Measurements from ENCODE around the gene MYOM1.

The MYOM1 gene

DNA sequence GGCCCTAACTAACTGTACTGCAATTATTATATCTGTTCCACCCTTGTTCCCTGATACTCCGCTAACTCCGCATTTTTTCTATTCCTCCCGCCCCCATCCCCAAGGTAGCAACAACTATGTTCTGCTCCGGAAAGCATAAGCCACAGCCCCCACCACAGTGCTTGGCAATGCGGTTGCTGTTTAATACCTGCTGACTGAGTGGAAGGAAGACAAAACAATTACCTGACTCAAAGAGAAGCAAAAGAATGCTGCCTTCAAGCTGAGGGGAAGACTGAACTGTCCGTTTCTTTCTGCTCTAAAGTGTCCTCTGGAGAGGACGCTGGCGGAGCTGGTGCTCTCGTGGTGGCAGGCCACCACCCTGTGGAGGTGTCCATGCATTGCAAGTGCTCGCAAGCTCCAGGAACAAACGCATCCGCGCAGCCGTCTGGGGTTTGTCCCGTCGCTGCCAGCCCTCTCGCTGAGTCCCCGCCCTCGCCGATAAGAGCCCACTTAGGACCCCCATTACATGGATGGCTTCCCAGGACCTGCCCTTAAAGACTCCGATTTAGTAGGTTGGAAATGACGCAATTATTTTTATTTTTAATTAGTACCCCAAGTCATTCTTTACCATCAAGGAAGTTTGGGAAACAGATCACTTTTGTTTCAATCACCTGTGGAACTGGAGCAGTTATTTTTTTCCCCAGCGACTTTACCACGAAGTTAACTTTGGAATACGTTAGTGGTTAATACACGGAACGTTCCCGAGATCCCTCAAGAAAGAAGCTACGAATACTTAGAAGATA, 26.3 kb upstream of the MYOM1 start:
- TF ChIP-seq, protein P1, sequence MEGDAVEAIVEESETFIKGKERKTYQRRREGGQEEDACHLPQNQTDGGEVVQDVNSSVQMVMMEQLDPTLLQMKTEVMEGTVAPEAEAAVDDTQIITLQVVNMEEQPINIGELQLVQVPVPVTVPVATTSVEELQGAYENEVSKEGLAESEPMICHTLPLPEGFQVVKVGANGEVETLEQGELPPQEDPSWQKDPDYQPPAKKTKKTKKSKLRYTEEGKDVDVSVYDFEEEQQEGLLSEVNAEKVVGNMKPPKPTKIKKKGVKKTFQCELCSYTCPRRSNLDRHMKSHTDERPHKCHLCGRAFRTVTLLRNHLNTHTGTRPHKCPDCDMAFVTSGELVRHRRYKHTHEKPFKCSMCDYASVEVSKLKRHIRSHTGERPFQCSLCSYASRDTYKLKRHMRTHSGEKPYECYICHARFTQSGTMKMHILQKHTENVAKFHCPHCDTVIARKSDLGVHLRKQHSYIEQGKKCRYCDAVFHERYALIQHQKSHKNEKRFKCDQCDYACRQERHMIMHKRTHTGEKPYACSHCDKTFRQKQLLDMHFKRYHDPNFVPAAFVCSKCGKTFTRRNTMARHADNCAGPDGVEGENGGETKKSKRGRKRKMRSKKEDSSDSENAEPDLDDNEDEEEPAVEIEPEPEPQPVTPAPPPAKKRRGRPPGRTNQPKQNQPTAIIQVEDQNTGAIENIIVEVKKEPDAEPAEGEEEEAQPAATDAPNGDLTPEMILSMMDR (IDR thresholded peaks at IDR 0.05; ENCODE audit: control insufficient read depth, extremely low read depth, insufficient read depth): peak; percentile 96
- H3K4me3 ChIP-seq (ENCODE audit: low read depth, low read length): peak overlapping the region; percentile 71
- DNase-seq (ENCODE audit: low read depth): peak; percentile 69

DNA sequence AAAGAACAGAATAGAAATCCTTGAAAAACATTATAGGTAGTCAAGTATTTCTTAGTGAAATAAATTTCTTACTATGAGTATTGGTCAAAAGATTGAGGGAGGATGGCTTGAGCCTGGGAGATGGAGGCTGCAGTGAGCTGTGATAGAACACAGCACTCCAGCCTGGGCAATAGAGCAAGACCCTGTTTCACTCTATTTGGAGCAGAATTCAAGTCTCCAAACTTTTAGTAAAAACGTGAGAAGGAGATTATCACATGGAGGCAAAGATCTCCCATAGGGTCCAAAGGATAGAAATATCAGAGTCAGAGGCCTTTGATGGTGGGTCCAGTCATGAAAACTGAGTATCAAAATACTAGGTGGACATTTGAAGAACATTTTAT, 25.4 kb upstream of the MYOM1 start:
- DNase-seq (ENCODE audit: low read depth): no peak
- H3K4me3 ChIP-seq (ENCODE audit: low read depth, low read length): no peak overlapping the region
- TF ChIP-seq, protein P1 (IDR thresholded peaks at IDR 0.05; ENCODE audit: control insufficient read depth, extremely low read depth, insufficient read depth): no peak

DNA sequence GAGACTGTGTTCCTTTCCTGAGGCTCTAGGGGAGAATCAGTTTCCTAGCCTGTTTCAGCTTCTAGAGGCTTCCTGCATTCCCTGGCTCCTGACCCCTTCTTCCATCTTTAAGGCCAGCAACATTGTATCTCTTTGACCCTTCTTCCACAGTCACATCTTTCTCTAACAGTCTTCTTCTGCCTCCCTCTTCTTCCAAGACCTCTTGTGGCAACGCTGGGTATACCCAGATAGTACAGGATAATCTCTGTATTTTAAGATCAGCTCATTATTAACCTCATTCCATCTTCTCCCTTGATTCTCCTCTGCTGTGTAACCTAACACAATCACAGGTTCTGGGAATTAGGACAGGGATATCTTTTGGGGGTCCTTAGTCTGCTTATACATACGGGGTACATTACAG, 19.0 kb upstream of the MYOM1 start:
- no peak overlapping the region for H3K4me3 ChIP-seq (ENCODE audit: low read depth, low read length)
- TF ChIP-seq, protein P1 (IDR thresholded peaks at IDR 0.05; ENCODE audit: control insufficient read depth, extremely low read depth, insufficient read depth): peak; percentile 28
- DNase-seq (ENCODE audit: low read depth): no peak

DNA sequence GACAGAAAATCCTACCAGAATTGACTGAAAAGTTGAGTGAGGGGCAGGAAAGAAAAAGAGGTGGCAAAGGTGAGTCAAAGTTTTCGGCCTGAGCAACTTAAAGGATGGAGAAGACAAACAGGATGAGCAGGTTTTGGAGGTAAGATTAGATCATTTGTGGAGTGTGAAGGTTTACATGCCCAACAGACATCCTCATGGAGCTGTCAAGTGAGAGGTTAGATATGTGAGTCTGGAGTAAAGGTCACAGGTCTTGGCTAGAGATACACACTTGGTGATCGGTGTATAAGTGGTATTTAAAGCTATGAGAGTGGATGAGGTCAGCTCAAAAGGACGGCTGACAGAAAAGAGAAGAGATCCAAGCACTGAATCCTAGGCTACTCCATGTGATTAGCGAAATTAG, 16.7 kb upstream of the MYOM1 start:
- TF ChIP-seq, protein P1 (IDR thresholded peaks at IDR 0.05; ENCODE audit: control insufficient read depth, extremely low read depth, insufficient read depth): no peak
- DNase-seq (ENCODE audit: low read depth): peak; percentile 79
- H3K4me3 ChIP-seq (ENCODE audit: low read depth, low read length): no peak overlapping the region

DNA sequence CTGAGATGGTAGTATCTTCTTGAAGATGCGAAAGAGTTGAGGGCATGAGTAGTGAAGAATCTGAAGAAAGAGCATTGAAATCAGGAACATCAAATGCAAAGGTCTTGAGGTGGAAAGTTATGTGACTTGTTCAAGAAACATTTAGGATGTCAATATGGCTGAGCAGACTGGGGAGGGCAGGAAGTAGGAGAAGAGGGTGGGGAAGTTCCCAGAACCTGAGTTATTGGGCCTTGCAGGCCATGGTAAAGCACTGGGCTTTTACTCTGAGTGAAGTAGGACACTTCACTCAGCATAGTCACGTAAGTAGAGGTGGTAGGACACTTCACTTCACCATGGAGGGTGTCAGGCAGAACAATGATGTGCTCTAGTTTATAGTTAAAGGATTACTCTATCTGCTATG, 16.1 kb upstream of the MYOM1 start:
- DNase-seq (ENCODE audit: low read depth): no peak
- TF ChIP-seq, protein P1 (IDR thresholded peaks at IDR 0.05; ENCODE audit: control insufficient read depth, extremely low read depth, insufficient read depth): no peak
- H3K4me3 ChIP-seq (ENCODE audit: low read depth, low read length): no peak overlapping the region

DNA sequence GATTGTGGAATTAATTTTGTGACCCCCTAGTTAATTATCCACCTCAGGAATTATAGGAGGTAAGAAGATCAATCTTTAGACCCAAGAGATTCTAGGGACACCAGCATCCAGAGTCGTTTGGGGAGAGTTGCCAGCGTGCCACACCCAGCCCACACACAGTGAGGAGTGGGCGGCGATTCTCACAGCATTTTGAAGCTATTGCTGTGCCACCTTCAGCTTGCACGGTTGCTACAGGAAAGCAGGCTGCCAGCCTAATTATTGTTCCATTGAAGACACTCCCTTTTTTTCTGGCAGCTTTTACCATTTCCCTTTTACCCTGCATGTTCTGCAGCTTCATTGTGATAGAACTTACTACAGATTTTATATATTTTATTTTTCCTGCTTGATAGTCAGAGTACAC, 14.7 kb upstream of the MYOM1 start:
- TF ChIP-seq, protein P1 (IDR thresholded peaks at IDR 0.05; ENCODE audit: control insufficient read depth, extremely low read depth, insufficient read depth): no peak
- no peak overlapping the region for H3K4me3 ChIP-seq (ENCODE audit: low read depth, low read length)
- DNase-seq (ENCODE audit: low read depth): no peak
